Measurements from ENCODE around the gene IPO7.

DNA sequence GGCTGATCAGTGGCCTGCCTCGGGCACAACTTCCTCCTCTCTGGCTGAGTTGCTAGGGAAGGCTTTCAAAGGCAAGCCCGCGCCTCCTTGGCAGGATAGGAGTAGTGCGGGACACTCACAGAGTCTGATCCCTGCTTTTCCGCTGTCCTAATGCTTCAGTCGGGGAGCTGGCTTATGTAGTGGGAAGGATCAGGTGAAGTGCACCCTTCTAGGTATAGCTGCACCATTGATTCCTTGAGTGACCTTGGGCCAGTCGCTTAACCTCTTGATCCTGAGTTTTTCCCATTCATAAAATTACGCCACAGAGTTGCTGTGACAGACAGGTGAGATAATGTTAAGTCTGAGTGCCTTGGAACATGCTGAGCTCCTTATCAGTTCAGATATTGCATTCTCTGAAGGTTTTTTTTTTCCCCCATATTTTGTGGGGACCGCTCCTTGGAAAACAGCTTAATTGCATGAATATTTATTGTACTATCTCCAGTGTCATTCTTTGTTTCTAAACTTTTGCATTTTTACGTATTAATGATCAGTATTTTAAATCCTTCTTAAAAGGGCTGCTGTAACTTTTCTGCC lies 961 bp downstream of the IPO7 start:
- TF ChIP-seq ZNF124 (CRISPR knock-in tag; IDR thresholded peaks at IDR 0.05) (no peak), POLR2A (IDR thresholded peaks at IDR 0.05; ENCODE audit: insufficient read depth in 1 of 2, low read depth in 2 of 2, low read length in 2 of 2) (peak in 1 of 2 experiments; percentile 81; a peak in 2 of 4 replicates), PAX8 (CRISPR knock-in tag; IDR thresholded peaks at IDR 0.05; ENCODE audit: borderline replicate concordance) (no peak)

Data from HepG2 (cell line).